HFFc6 (cell line): ENCODE results near the gene DSC3. TPM values are rescaled to one million over a fixed set of nuclear protein-coding genes. Genes with fewer than 3 reads are reported as not detected.
A peak's percentile ranks its signal among the peaks of the same experiment; 100 is the strongest.
"Not testable (repeated sequence)": the region's sequence is repeated elsewhere in the genome, so short reads cannot be mapped to it uniquely, and the experiment has no call there.

Experiments used
- DNase-seq: peaks from one replicate; pipeline ENCODE4 v3.0.0-alpha.2; 2018
- H3K27ac Mint-ChIP-seq: 2 replicates; pipeline ENCODE4 v1.8.0; 2020; ENCODE audit warnings: mild to moderate bottlenecking, mixed read lengths
- H3K27me3 Mint-ChIP-seq: 2 replicates; pipeline ENCODE4 v1.8.0; 2021; ENCODE audit warnings: mild to moderate bottlenecking, moderate library complexity, mixed read lengths; ENCODE audit not compliant: insufficient read depth
- H3K36me3 Mint-ChIP-seq: 2 replicates; pipeline ENCODE4 v1.8.0; 2021; ENCODE audit warnings: low read depth, mixed read lengths
- H3K4me1 Mint-ChIP-seq: 2 replicates; pipeline ENCODE4 v1.8.0; 2020; ENCODE audit warnings: low read depth, mixed read lengths
- H3K4me3 Mint-ChIP-seq: 2 replicates; pipeline ENCODE4 v1.8.0; 2020; ENCODE audit warnings: mild to moderate bottlenecking, moderate library complexity, mixed read lengths
- H3K9me3 Mint-ChIP-seq: 2 replicates; pipeline ENCODE4 v1.8.0; 2020; ENCODE audit warnings: mild to moderate bottlenecking, mixed read lengths
- total RNA-seq, 6 experiments: library from RNA; stranded (reverse); fragmentation: NEBNext Ultra II Directional; extraction: Animal tissue kit (Norgen Biotek cat#: 25700); gene quantifications; 2 replicates in 1 of 6; 3 replicates in 5 of 6; pipeline ENCODE4 v1.2.3, GENCODE V29; 2021
- TF ChIP-seq, protein P1 (sequence below): fragments of 200-600 bp; sonication (generic); IDR thresholded peaks from 2 replicates; pipeline ENCODE4 v1.5.0; 2021; ENCODE audit warnings: antibody characterized with exemption, mild to moderate bottlenecking

DSC3 gene
- total RNA-seq, 6 experiments from 2014 or later: not detected

DNA sequence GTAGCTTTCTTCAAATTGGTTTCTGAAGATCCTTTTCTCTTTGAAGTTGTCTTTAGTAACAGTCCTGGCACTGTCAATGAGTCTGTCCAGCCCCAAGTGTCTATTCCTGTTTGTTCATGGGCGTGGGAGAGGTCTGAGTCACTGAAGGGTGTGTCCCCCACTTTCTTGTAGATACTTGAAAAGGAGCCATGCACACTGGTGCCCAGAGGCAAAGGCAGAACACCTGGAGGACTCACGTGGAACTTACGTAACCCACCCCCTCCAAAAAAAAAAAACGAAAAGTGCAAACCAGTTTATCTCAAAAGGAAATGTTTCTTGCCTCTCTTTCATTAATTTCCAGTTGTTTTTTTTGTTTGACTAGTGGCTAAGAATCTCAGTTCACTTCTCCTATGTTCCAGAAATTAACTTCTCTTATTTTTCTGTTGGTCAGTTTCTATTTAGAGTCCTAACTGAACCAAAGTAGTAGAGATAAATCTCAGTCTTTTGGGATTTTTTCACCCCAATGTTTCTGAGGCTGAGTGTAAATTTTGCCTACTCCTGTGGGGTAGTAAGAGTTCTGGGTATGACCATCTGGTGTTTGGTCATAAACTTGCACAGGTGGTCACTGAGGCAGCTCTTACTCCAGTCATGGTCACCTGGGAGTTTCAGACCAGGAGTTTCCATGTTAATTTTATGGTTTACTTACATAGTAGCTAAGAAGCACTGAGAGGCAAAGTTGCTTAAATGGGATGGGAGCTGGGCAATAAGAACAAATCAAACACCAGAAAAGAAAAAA, 54.9 kb downstream of the DSC3 start:
- Mint-ChIP-seq H3K9me3 (peaks cover 19% of the 10 kb centered on the region), H3K4me3 (no peak overlapping the region), H3K36me3 (no peaks in the 10 kb centered on the region), H3K27me3 (peaks cover 3% of the 10 kb centered on the region; the same call in 1 of the 2 replicates), H3K4me1 (no peaks in the 10 kb centered on the region), H3K27ac (no peak overlapping the region)
- TF ChIP-seq, protein P1, sequence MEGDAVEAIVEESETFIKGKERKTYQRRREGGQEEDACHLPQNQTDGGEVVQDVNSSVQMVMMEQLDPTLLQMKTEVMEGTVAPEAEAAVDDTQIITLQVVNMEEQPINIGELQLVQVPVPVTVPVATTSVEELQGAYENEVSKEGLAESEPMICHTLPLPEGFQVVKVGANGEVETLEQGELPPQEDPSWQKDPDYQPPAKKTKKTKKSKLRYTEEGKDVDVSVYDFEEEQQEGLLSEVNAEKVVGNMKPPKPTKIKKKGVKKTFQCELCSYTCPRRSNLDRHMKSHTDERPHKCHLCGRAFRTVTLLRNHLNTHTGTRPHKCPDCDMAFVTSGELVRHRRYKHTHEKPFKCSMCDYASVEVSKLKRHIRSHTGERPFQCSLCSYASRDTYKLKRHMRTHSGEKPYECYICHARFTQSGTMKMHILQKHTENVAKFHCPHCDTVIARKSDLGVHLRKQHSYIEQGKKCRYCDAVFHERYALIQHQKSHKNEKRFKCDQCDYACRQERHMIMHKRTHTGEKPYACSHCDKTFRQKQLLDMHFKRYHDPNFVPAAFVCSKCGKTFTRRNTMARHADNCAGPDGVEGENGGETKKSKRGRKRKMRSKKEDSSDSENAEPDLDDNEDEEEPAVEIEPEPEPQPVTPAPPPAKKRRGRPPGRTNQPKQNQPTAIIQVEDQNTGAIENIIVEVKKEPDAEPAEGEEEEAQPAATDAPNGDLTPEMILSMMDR: no peak
- DNase-seq: no peak

DNA sequence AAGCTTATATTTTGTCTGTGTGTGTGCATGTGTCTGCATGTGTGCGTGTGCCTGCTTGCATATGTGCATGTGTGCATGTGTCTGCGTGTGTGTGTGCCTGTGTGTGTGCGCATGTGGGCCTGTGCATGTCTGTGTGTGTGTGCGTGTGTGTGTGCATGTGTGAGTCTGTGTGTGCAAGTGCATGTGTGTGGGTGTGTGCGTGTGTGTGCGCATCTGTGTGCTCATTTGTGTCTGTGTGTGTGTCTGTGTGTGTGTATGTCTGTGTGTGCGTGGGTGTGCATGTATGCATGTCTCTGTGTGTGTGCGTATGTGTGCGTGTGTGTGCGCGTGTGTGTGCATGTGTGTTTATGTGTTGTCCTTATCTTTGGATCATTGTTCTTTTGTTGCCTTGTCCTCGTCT, 56.8 kb downstream of the DSC3 start:
- no peak for DNase-seq
- Mint-ChIP-seq H3K27me3 (peaks cover 3% of the 10 kb centered on the region; the same call in 1 of the 2 replicates), H3K4me3 (no peak overlapping the region), H3K9me3 (peaks cover 19% of the 10 kb centered on the region), H3K27ac (no peak overlapping the region), H3K4me1 (no peaks in the 10 kb centered on the region), H3K36me3 (no peaks in the 10 kb centered on the region)
- TF ChIP-seq, protein P1: no peak

DNA sequence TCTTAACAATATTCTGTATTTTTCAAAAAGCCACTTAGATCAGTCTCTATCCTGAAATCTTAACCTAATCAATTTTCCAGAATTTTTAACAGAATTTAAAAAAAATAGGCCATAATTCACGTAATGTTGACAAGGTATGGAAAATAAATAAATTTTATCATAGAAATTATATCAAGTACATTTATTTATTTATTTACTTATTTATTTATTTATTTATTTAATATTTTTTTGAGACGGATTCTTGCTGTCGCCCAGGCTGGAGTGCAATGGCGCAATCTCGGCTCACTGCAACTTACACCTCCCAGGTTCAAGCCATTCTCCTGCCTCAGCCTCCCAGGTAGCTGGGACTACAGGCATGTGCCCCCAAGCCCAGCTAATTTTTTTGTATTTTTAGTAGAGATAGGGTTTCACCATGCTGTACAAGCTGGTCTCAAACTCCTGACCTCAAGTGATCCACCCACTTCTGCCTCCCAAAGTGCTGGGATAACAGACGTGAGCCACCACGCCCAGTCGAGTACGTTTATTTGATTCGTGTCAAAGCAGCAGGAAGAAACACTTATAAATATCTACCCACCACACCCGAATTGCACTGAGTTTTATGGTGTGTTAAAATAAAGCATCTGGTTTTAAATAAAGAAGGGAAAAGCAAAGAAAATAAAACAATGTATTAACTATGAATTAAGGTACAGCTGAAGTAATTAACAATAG, 60.1 kb downstream of the DSC3 start:
- Mint-ChIP-seq H3K36me3 (no peaks in the 10 kb centered on the region), H3K9me3 (peaks cover 19% of the 10 kb centered on the region), H3K4me1 (no peaks in the 10 kb centered on the region), H3K27me3 (peaks cover 3% of the 10 kb centered on the region; the same call in 1 of the 2 replicates), H3K4me3 (no peak overlapping the region), H3K27ac (no peak overlapping the region)
- no peak for DNase-seq
- TF ChIP-seq, protein P1: no peak

DNA sequence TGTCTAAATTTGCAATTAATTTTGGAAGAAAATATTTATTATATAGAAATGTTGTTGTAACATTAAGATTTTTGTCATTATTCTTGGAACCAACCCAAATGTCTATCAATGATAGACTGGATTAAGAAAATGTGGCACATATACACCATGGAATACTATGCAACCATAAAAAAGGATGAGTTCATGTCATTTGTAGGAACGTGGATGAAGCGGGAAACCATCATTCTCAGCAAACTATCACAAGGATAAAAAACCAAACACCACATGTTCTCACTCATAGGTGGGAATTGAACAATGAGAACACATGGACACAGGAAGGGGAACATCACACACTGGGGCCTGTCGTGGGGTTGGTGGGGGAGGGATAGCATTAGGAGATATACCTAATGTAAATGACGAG, 64.5 kb downstream of the DSC3 start:
- not testable (repeated sequence) for H3K4me1 Mint-ChIP-seq

DNA sequence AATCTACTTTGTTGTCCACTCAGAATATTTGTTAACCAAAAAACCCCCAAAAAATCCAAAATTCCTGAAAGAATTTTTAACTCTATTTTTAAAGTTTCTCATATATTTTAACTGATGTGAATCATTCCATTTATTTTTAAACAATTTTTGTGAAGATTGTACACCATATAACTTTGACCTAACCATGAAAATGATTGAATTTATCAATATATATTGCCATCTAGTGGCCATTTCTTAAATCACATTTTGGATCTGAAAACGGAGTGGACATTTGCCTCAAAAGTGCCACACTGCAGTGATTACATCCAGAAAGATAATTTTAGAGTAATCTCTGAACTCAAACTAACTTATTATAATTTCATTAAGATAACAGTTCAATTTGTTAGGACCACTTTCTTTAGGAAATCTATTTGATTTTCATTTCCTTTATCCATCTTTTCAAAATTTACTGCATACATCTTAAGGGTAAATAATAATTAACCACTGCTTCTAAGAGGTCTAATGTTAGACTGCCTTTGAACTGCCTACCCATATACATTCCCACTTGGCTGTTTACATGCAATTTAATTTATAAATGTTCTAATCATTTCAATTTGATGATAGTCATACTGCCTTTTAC, 71.1 kb downstream of the DSC3 start:
- Mint-ChIP-seq H3K4me3 (no peak overlapping the region), H3K9me3 (no peaks in the 10 kb centered on the region), H3K27ac (no peak overlapping the region), H3K4me1 (no peaks in the 10 kb centered on the region), H3K27me3 (no peaks in the 10 kb centered on the region; the same call in 1 of the 2 replicates), H3K36me3 (no peaks in the 10 kb centered on the region)
- TF ChIP-seq, protein P1: peak; percentile 88
- DNase-seq: peak; percentile 39

More for the DNA sequence above, 64.5 kb downstream of the DSC3 start:
- H3K4me3 Mint-ChIP-seq, DNase-seq, H3K27ac Mint-ChIP-seq, H3K36me3 Mint-ChIP-seq, H3K9me3 Mint-ChIP-seq, H3K27me3 Mint-ChIP-seq: not testable (repeated sequence)
